IMR-90 (cell line): ENCODE measurements around the gene RAPGEF1. TPM values are rescaled to one million over a fixed set of nuclear protein-coding genes. Genes with fewer than 3 reads are reported as not detected.

Source experiments
- ATAC-seq: fragments of 200-7000 bp; cut with Tn5 transposase; 2 replicates; pipeline ENCODE4 v1.9.1; 2020; ENCODE audit warnings: low read depth, mild to moderate bottlenecking, moderate library complexity
- BruUV-seq: library from RNA; stranded (reverse); fragments of 400-500 nt; replicated peaks from 2 replicates; lab custom pipeline; 2021; lab: Mats Ljungman, UMichigan
- CTCF ChIA-PET: fragments of 300-600 bp; formaldehyde crosslinking; extraction: SDS; loops from one replicate; lab custom pipeline; 2021; ENCODE audit warnings: antibody characterized with exemption; lab: Yijun Ruan, JAX
- POLR2A ChIA-PET: fragments of 300-600 bp; sonication (Branson Sonifier 250); formaldehyde crosslinking; loops from one replicate; lab custom pipeline; 2022; ENCODE audit warnings: antibody characterized with exemption; ENCODE audit not compliant: unreplicated experiment; lab: Charles Lee
- DNase-seq: peaks from one replicate; pipeline ENCODE4 v3.0.0; 2013
- H2AFZ ChIP-seq: replicated peaks from 2 replicates; pipeline ENCODE3; 2013; ENCODE audit warnings: low read length, mild to moderate bottlenecking; ENCODE audit not compliant: poor library complexity
- H2AK5ac ChIP-seq: 2 replicates; pipeline ENCODE4 v1.6.1; 2013; ENCODE audit warnings: low read depth, low read length, inconsistent platforms
- H2AK9ac ChIP-seq: replicated peaks from 2 replicates; pipeline ENCODE3; 2013; ENCODE audit warnings: mild to moderate bottlenecking, low read depth, low read length, moderate library complexity; ENCODE audit not compliant: poor library complexity
- H2BK120ac ChIP-seq: 2 replicates; pipeline ENCODE4 v1.6.1; 2013; ENCODE audit warnings: low read depth, low read length, inconsistent platforms
- H2BK15ac ChIP-seq: 3 replicates; pipeline ENCODE4 v1.6.1; 2013; ENCODE audit warnings: low read depth, low read length, inconsistent platforms
- H2BK20ac ChIP-seq: 2 replicates; pipeline ENCODE4 v1.6.1; 2013; ENCODE audit warnings: low read depth, mild to moderate bottlenecking, inconsistent platforms, low read length, moderate library complexity
- H2BK5ac ChIP-seq: 2 replicates; pipeline ENCODE4 v1.6.1; 2013; ENCODE audit warnings: mild to moderate bottlenecking, low read depth, low read length, inconsistent platforms; ENCODE audit not compliant: poor library complexity, severe bottlenecking
- H3K14ac ChIP-seq: replicated peaks from 2 replicates; pipeline ENCODE4 v1.6.1; 2013; ENCODE audit warnings: low read depth, low read length, inconsistent platforms
- H3K18ac ChIP-seq: 2 replicates; pipeline ENCODE4 v1.6.1; 2013; ENCODE audit warnings: low read depth, low read length, control low read depth
- H3K23ac ChIP-seq: 2 replicates; pipeline ENCODE4 v1.6.1; 2013; ENCODE audit warnings: low read depth, low read length, inconsistent platforms
- H3K27ac ChIP-seq: 2 replicates; pipeline ENCODE4 v1.5.1; 2013; ENCODE audit warnings: mild to moderate bottlenecking, control low read depth, low read length; ENCODE audit not compliant: insufficient read depth
- H3K27me3 ChIP-seq: 2 replicates; pipeline ENCODE4 v1.6.1; 2013; ENCODE audit warnings: low read length; ENCODE audit not compliant: control insufficient read depth, insufficient read depth
- H3K36me3 ChIP-seq: 2 replicates; pipeline ENCODE4 v1.6.1; 2013; ENCODE audit warnings: low read length, mixed read lengths; ENCODE audit not compliant: control insufficient read depth, insufficient read depth
- H3K4ac ChIP-seq: 2 replicates; pipeline ENCODE4 v1.6.1; 2013; ENCODE audit warnings: low read depth, low read length, inconsistent platforms
- H3K4me1 ChIP-seq: 2 replicates; pipeline ENCODE4 v1.6.1; 2013; ENCODE audit warnings: low read length, mixed read lengths; ENCODE audit not compliant: control insufficient read depth, insufficient read depth
- H3K4me2 ChIP-seq: 2 replicates; pipeline ENCODE4 v1.6.1; 2013; ENCODE audit warnings: low read depth, mild to moderate bottlenecking, control low read depth, low read length, moderate library complexity
- H3K4me3 ChIP-seq: 2 replicates; pipeline ENCODE4 v1.5.1; 2013; ENCODE audit warnings: low read depth, mild to moderate bottlenecking, control low read depth, low read length, moderate library complexity; ENCODE audit not compliant: insufficient read depth
- H3K56ac ChIP-seq: 2 replicates; pipeline ENCODE4 v1.6.1; 2013; ENCODE audit warnings: low read length, inconsistent platforms; ENCODE audit not compliant: insufficient read depth; ENCODE audit errors: extremely low read depth
- H3K79me1 ChIP-seq, 2 experiments: 2 replicates each; pipeline ENCODE4 v1.6.1; 2013; ENCODE audit warnings: low read length in 2 of 2, inconsistent platforms in 1 of 2, low read depth in 1 of 2
- H3K9ac ChIP-seq: 2 replicates; pipeline ENCODE4 v1.6.1; 2013; ENCODE audit warnings: low read depth, low read length, control low read depth
- H3K9me1 ChIP-seq: 2 replicates; pipeline ENCODE4 v1.6.1; 2013; ENCODE audit warnings: low read length, inconsistent platforms; ENCODE audit not compliant: insufficient read depth
- H3K9me3 ChIP-seq: 2 replicates; pipeline ENCODE4 v1.6.1; 2013; ENCODE audit warnings: low read length; ENCODE audit not compliant: control insufficient read depth, insufficient read depth
- H4K20me1 ChIP-seq: 2 replicates; pipeline ENCODE4 v1.6.1; 2013; ENCODE audit warnings: low read length, inconsistent platforms; ENCODE audit not compliant: insufficient read depth
- H4K5ac ChIP-seq: 2 replicates; pipeline ENCODE4 v1.6.1; 2013; ENCODE audit warnings: mild to moderate bottlenecking, low read depth, low read length, control low read depth
- H4K8ac ChIP-seq, 2 experiments: 2 replicates each; pipeline ENCODE4 v1.6.1; 2013; ENCODE audit warnings: low read depth in 2 of 2, low read length in 2 of 2, control low read depth in 1 of 2, inconsistent platforms in 1 of 2
- H4K91ac ChIP-seq: 2 replicates; pipeline ENCODE4 v1.6.1; 2013; ENCODE audit warnings: low read depth, low read length, inconsistent platforms; ENCODE audit not compliant: insufficient read depth
- MXI1 ChIP-seq: IDR thresholded peaks from 2 replicates; pipeline ENCODE4 v1.6.1; 2012; ENCODE audit warnings: low read depth, mild to moderate bottlenecking, low read length, moderate library complexity, borderline replicate concordance
- WGBS, 2 experiments: methylation state at CpG; one replicate each; pipeline versions ENCODE4 v1.1.5 to v1.1.7; 2013; ENCODE audit warnings: missing lambda C conversion rate in 2 of 2; ENCODE audit not compliant: insufficient read length in 1 of 2; ENCODE audit errors: extremely low coverage in 2 of 2; 5-methylcytosine and 5-hydroxymethylcytosine counted together
- dilution Hi-C: fragments of 300-500 bp; cut with HindIII; formaldehyde crosslinking; loops from one replicate; pipeline ENCODE4 v1.14.3; 2018; ENCODE audit warnings: low sequenced_read_pairs; ENCODE audit not compliant: unreplicated experiment
- in situ Hi-C: fragments of 300-500 bp; cut with MboI; formaldehyde crosslinking; loops from 3 replicates; pipeline ENCODE4 v1.14.3; 2019; ENCODE audit warnings: low sequenced_read_pairs, inconsistent platforms, mixed read lengths
- intact Hi-C: fragments of 100-400 bp; cut with micrococcal nuclease; formaldehyde crosslinking; loops from 2 replicates; pipeline ENCODE4 v1.10.0; 2022
- polyA plus RNA-seq, 3 experiments: library from polyadenylated mRNA; depleted of rRNA; stranded (reverse); fragments of >200 nt; gene quantifications; 2 replicates each; pipeline ENCODE4 v1.2.3, GENCODE V29; 2012; ENCODE audit warnings: low replicate concordance in 1 of 3
- total RNA-seq: library from RNA; depleted of rRNA; stranded (reverse); fragments of >200 nt; gene quantifications from 2 replicates; pipeline ENCODE4 v1.2.3, GENCODE V29; 2012

Gene RAPGEF1
- total and polyA plus RNA-seq, 2 of the 4 experiments (the other 2 are of a cell fraction), result 13.1 to 22.3 TPM

- Histone ChIP-seq H2AK9ac (no peak overlapping the region), H2AK5ac (no peak overlapping the region; the same call in 1 of the 2 replicates), H4K20me1 (peaks cover 37% of the 10 kb centered on the region), H3K4ac (no peak overlapping the region), H3K4me2 (no peak overlapping the region), H3K27me3 (no peaks in the 10 kb centered on the region), H3K9me1 (peaks cover 27% of the 10 kb centered on the region), H2BK15ac (0 out of 3 replicates have a peak overlapping the region, but pooled peaks have one; percentile 29), H2BK5ac (no peak overlapping the region), H3K9me3 (no peaks in the 10 kb centered on the region), H3K36me3 (no peaks in the 10 kb centered on the region), H2AFZ (no peak overlapping the region), H3K4me3 (no peak overlapping the region), H2BK20ac (peak overlapping the region; percentile 42; the same call in 1 of the 2 replicates), H3K23ac (no peak overlapping the region; the same call in 1 of the 2 replicates), H2BK120ac (0 out of 2 replicates have a peak overlapping the region, but pooled peaks have one; percentile 17), H4K8ac (no peak overlapping the region), H3K18ac (no peak overlapping the region), H3K79me1 (peaks cover 42 to 95% of the 10 kb centered on the region in 2 experiments), H3K14ac (no peak overlapping the region), H4K91ac (no peak overlapping the region), H3K4me1 (peaks cover 11% of the 10 kb centered on the region), H3K56ac (no peak overlapping the region), H3K9ac (no peak overlapping the region), H3K27ac (no peak overlapping the region), H4K5ac (no peak overlapping the region)
- ChIA-PET CTCF (no interaction called here), POLR2A (no interaction called here)
- TF ChIP-seq MXI1, result no peak
- dilution Hi-C loops (no loop called here), intact Hi-C loops (no loop called here), in situ Hi-C loops (no loop called here)
- ATAC-seq (no peak), DNase-seq (no peak)
- BruUV-seq, result no TSS peak
- WGBS, 2 experiments, result 97% methylated on average over 6 of the region's 6 CpGs; no CpG with 5 or more reads in 1 of the 2 experiments
Measured at GRCh38 chr9:131706608-131706970, 33.3 kb downstream of the RAPGEF1 start.
